B cell (primary cell): ENCODE measurements around the gene NRAP. TPM values are rescaled to one million over a fixed set of nuclear protein-coding genes. Genes with fewer than 3 reads are reported as not detected.
A peak's percentile ranks its signal among the peaks of the same experiment; 100 is the strongest.

Source experiments
- ATAC-seq: fragments of 200-7000 bp; cut with Tn5 transposase; one replicate; pipeline ENCODE4 v1.10.0; 2021; ENCODE audit warnings: low read depth, mild to moderate bottlenecking, moderate number of reproducible peaks, moderate library complexity
- CTCF ChIA-PET: fragments of 350-600 bp; sonication (Branson Sonifier 250); formaldehyde crosslinking; loops from one replicate; lab custom pipeline; 2021; ENCODE audit warnings: antibody characterized with exemption, inconsistent platforms; lab: Charles Lee
- POLR2A ChIA-PET: fragments of 350-600 bp; sonication (Branson Sonifier 250); formaldehyde crosslinking; loops from one replicate; lab custom pipeline; 2021; ENCODE audit warnings: antibody characterized with exemption; lab: Charles Lee
- DNase-seq: peaks from one replicate; pipeline ENCODE4 v3.0.0; 2013
- H2AFZ ChIP-seq: 2 replicates; pipeline ENCODE4 v1.6.1; 2012; ENCODE audit warnings: mild to moderate bottlenecking, low read depth, low read length; ENCODE audit not compliant: insufficient read depth, poor library complexity, severe bottlenecking
- H3K27ac ChIP-seq, 2 donors: 1 replicate in 1 of 2; 2 replicates in 1 of 2; pipeline ENCODE4 v1.5.1; 2012 to 2013; ENCODE audit warnings: low read length in 2 of 2, mild to moderate bottlenecking in 2 of 2, moderate library complexity in 1 of 2
- H3K27me3 ChIP-seq, 4 experiments: fragments of 200-600 bp in 1 of 4; sonication (generic) in 1 of 4; replicated peaks in 1 of 4; 1 replicate in 2 of 4; 2 replicates in 2 of 4; pipeline versions ENCODE4 v1.6.1 to v1.7.0; 2013 to 2016; ENCODE audit warnings: low read length in 3 of 4, mild to moderate bottlenecking in 2 of 4, mixed read lengths in 1 of 4, moderate library complexity in 1 of 4; ENCODE audit not compliant: insufficient read depth in 4 of 4, control insufficient read depth in 3 of 4; ENCODE audit errors: control extremely low read depth in 1 of 4
- H3K36me3 ChIP-seq, 2 experiments: replicated peaks in 1 of 2; 1 replicate in 1 of 2; 2 replicates in 1 of 2; pipeline versions ENCODE4 v1.6.1 to v1.7.1; 2013; ENCODE audit warnings: low read length in 1 of 2; ENCODE audit not compliant: insufficient read depth in 2 of 2, control insufficient read depth in 1 of 2; ENCODE audit errors: control extremely low read depth in 1 of 2, extremely low read depth in 1 of 2
- H3K4me1 ChIP-seq, 2 donors: fragments of 200-600 bp in 1 of 2; sonication (generic) in 1 of 2; 1 replicate in 1 of 2; 2 replicates in 1 of 2; pipeline versions ENCODE4 v1.5.1 to v1.6.1; 2013 to 2017; ENCODE audit warnings: low read length in 2 of 2; ENCODE audit not compliant: control insufficient read depth in 2 of 2, insufficient read depth in 2 of 2
- H3K4me2 ChIP-seq: replicated peaks from 2 replicates; pipeline ENCODE3; 2012; ENCODE audit warnings: mild to moderate bottlenecking, low read depth, low read length; ENCODE audit not compliant: poor library complexity, severe bottlenecking
- H3K4me3 ChIP-seq, 5 experiments: fragments of 200-600 bp in 1 of 5; sonication (generic) in 1 of 5; 1 replicate in 3 of 5; 2 replicates in 2 of 5; pipeline versions ENCODE4 v1.5.1 to v1.7.0; 2011 to 2016; ENCODE audit warnings: low read length in 4 of 5, mild to moderate bottlenecking in 4 of 5, low read depth in 2 of 5, control low read depth in 1 of 5, moderate library complexity in 1 of 5; ENCODE audit not compliant: insufficient read depth in 1 of 5; ENCODE audit errors: control extremely low read depth in 1 of 5, extremely low read depth in 1 of 5
- H3K79me2 ChIP-seq: fragments of 200-600 bp; sonication (generic); one replicate; pipeline ENCODE4 v1.6.0; 2016; ENCODE audit warnings: low read length; ENCODE audit not compliant: control insufficient read depth, insufficient read depth
- H3K9ac ChIP-seq: fragments of 200-600 bp; sonication (generic); 2 replicates; pipeline ENCODE4 v1.6.1; 2017; ENCODE audit warnings: mild to moderate bottlenecking, low read length, moderate library complexity
- H3K9me3 ChIP-seq, 3 donors: one replicate each; pipeline versions ENCODE4 v1.6.1 to v1.7.1; 2013; ENCODE audit warnings: low read length in 2 of 3; ENCODE audit not compliant: control insufficient read depth in 2 of 3, insufficient read depth in 1 of 3; ENCODE audit errors: control extremely low read depth in 1 of 3
- H4K20me1 ChIP-seq: 2 replicates; pipeline ENCODE4 v1.6.0; 2012; ENCODE audit warnings: mild to moderate bottlenecking, low read length; ENCODE audit not compliant: insufficient read depth, control insufficient read depth, poor library complexity, severe bottlenecking
- H3K27ac Mint-ChIP-seq: one replicate; pipeline ENCODE4 v1.8.0; 2021; ENCODE audit warnings: mixed read lengths
- H3K27me3 Mint-ChIP-seq: one replicate; pipeline ENCODE4 v1.8.0; 2021; ENCODE audit warnings: mixed read lengths
- H3K4me1 Mint-ChIP-seq: one replicate; pipeline ENCODE4 v1.8.0; 2021; ENCODE audit warnings: mixed read lengths
- H3K4me3 Mint-ChIP-seq: one replicate; pipeline ENCODE4 v1.8.0; 2021; ENCODE audit warnings: mixed read lengths
- H3K9me3 Mint-ChIP-seq: one replicate; pipeline ENCODE4 v1.8.0; 2022; ENCODE audit warnings: mixed read lengths; ENCODE audit not compliant: insufficient read depth
- CTCF ChIP-seq: fragments of 200-600 bp; IDR thresholded peaks from one replicate; pipeline ENCODE4 v1.8.0; 2022; ENCODE audit warnings: antibody characterized with exemption, mild to moderate bottlenecking
- EZH2 ChIP-seq: IDR thresholded peaks from 2 replicates; pipeline ENCODE4 v1.6.1; 2012; ENCODE audit warnings: borderline replicate concordance, low read depth, mild to moderate bottlenecking, moderate library complexity, low read length; ENCODE audit not compliant: insufficient read depth, poor library complexity, severe bottlenecking
- WGBS: methylation state at CpG from one replicate; pipeline ENCODE4 v1.1.5; 2013; ENCODE audit warnings: missing lambda C conversion rate; ENCODE audit not compliant: insufficient coverage; 5-methylcytosine and 5-hydroxymethylcytosine counted together
- intact Hi-C: fragments of 100-400 bp; cut with micrococcal nuclease; formaldehyde crosslinking; loops from one replicate; pipeline ENCODE4 v1.10.0; 2022
- polyA plus RNA-seq: library from polyadenylated mRNA; depleted of rRNA; stranded (reverse); fragments of >200 nt; gene quantifications from 2 replicates; pipeline ENCODE4 v1.2.3, GENCODE V29; 2012
- total RNA-seq, 2 donors: library from RNA; stranded (reverse); fragments of 120-200 nt in 1 of 2; gene quantifications; 1 replicate in 1 of 2; 2 replicates in 1 of 2; pipeline versions ENCODE4 v1.2.3 to v1.2.4, GENCODE V29; 2013 to 2022

Gene NRAP
- total and polyA plus RNA-seq, 2 donors (not counting 1 experiment from before 2014, with no cell fraction given) = not detected

- Mint-ChIP-seq H3K9me3 (peaks cover 8% of the 10 kb centered on the region), H3K27ac (peak within 1 kb of the TSS; percentile 99), H3K4me3 (peak within 1 kb of the TSS; percentile 99), H3K27me3 (no peaks in the 10 kb centered on the region), H3K4me1 (peaks cover 48% of the 10 kb centered on the region)
- WGBS = 0% methylated on average over 56 of the region's 68 CpGs
- Histone ChIP-seq H3K79me2 (peaks cover 50% of the 10 kb centered on the region), H3K9me3 (no peaks in the 10 kb centered on the region), H4K20me1 (peaks cover 4% of the 10 kb centered on the region), H3K36me3 (no peaks in the 10 kb centered on the region), H3K27me3 (no peaks in the 10 kb centered on the region), H3K9ac (peak within 1 kb of the TSS; percentile 91), H2AFZ (peak within 1 kb of the TSS; percentile 92), H3K4me1 (peaks cover 30 to 31% of the 10 kb centered on the region in 2 donors), H3K27ac (peak within 1 kb of the TSS; percentile 85 to 91), H3K4me2 (peak within 1 kb of the TSS; percentile 94), H3K4me3 (peak within 1 kb of the TSS; percentile 51 to 97 (median 87))
- TF ChIP-seq CTCF (no peak), EZH2 (no peak)
- POLR2A ChIA-PET = interaction anchor here (0.8 kb wide), 2 partner anchors 12 to 847 kb away, joined by 3 to 4 read pairs; no protein-coding TSS in a partner anchor
- DNase-seq = peak; percentile 87
- intact Hi-C loops = loop anchor here (1.0 to 10.0 kb wide), 5 partner anchors 176 to 1258 kb away; partner anchors contain the start of genes CCDC186 and TRUB1
- peak; percentile 83 for ATAC-seq
- CTCF ChIA-PET = interaction anchor here (0.7 to 2.4 kb wide), 12 partner anchors 8 to 1449 kb away, joined by 3 to 11 read pairs (median 4); no protein-coding TSS in a partner anchor
Measured at GRCh38 chr10:113679463-113680189, 15.8 kb upstream of the NRAP start, which contains the start of gene CASP7. Gene CASP7 (plus strand): TSS chr10:113679912. CDS start chr10:113697494, 17,582 bp downstream.
